ENCODE data around the gene JUNB. TPM values are rescaled to one million over a fixed set of nuclear protein-coding genes. Genes with fewer than 3 reads are reported as not detected.

The JUNB gene
- total RNA-seq, 1 experiment from 2014 or later, result 49.7 TPM

- Histone ChIP-seq H3K4me3 (ENCODE audit: low read depth in 2 of 2, low read length in 2 of 2) (no peak overlapping the region), H3K9me3 (ENCODE audit: control insufficient read depth, insufficient read depth, low read depth, low read length) (no peaks in the 10 kb centered on the region), H3K4me1 (ENCODE audit: control insufficient read depth, insufficient read depth, low read length) (no peaks in the 10 kb centered on the region), H3K27me3 (ENCODE audit: control insufficient read depth, insufficient read depth, low read length) (no peaks in the 10 kb centered on the region), H3K27ac (ENCODE audit: low read length) (no peak overlapping the region), H3K36me3 (ENCODE audit: control insufficient read depth, insufficient read depth, low read length) (no peaks in the 10 kb centered on the region)
- no peak; the same call in 1 of the 2 replicates for ATAC-seq
- in situ Hi-C loops (cut with HindIII; ENCODE audit: low pct_unique_long_range_greater_than_20kb, low sequenced_read_pairs) (no loop called here), intact Hi-C loops (cut with micrococcal nuclease; ENCODE audit: unreplicated experiment) (no loop called here)
- DNase-seq (ENCODE audit: low read depth, low spot score), result no peak
- POLR2A ChIA-PET, result interaction anchor here (0.7 kb wide), 1 partner anchor 336 kb away, joined by 6 read pairs; no protein-coding TSS in a partner anchor
- CTCF ChIA-PET, result no interaction called here
- TF ChIP-seq, protein P1, sequence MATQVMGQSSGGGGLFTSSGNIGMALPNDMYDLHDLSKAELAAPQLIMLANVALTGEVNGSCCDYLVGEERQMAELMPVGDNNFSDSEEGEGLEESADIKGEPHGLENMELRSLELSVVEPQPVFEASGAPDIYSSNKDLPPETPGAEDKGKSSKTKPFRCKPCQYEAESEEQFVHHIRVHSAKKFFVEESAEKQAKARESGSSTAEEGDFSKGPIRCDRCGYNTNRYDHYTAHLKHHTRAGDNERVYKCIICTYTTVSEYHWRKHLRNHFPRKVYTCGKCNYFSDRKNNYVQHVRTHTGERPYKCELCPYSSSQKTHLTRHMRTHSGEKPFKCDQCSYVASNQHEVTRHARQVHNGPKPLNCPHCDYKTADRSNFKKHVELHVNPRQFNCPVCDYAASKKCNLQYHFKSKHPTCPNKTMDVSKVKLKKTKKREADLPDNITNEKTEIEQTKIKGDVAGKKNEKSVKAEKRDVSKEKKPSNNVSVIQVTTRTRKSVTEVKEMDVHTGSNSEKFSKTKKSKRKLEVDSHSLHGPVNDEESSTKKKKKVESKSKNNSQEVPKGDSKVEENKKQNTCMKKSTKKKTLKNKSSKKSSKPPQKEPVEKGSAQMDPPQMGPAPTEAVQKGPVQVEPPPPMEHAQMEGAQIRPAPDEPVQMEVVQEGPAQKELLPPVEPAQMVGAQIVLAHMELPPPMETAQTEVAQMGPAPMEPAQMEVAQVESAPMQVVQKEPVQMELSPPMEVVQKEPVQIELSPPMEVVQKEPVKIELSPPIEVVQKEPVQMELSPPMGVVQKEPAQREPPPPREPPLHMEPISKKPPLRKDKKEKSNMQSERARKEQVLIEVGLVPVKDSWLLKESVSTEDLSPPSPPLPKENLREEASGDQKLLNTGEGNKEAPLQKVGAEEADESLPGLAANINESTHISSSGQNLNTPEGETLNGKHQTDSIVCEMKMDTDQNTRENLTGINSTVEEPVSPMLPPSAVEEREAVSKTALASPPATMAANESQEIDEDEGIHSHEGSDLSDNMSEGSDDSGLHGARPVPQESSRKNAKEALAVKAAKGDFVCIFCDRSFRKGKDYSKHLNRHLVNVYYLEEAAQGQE (IDR thresholded peaks at IDR 0.05; ENCODE audit: insufficient read depth in 1 of 2, low read depth in 2 of 2, low read length in 1 of 2), result no peak
- TF ChIP-seq POLR2AphosphoS5 (IDR thresholded peaks at IDR 0.05; ENCODE audit: low read depth, low read length) (no peak), SIN3A (IDR thresholded peaks at IDR 0.05; ENCODE audit: borderline replicate concordance, insufficient read depth, low read depth, low read length) (no peak), CTCF (IDR thresholded peaks at IDR 0.05) (no peak), TCF7L2 (IDR thresholded peaks at IDR 0.05; ENCODE audit: low read depth, low read length) (no peak)
- no TSS peak for BruUV-seq (replicated peaks)
Observed at GRCh38 chr19:12821761-12822160, 30.5 kb downstream of the JUNB start.

DNA sequence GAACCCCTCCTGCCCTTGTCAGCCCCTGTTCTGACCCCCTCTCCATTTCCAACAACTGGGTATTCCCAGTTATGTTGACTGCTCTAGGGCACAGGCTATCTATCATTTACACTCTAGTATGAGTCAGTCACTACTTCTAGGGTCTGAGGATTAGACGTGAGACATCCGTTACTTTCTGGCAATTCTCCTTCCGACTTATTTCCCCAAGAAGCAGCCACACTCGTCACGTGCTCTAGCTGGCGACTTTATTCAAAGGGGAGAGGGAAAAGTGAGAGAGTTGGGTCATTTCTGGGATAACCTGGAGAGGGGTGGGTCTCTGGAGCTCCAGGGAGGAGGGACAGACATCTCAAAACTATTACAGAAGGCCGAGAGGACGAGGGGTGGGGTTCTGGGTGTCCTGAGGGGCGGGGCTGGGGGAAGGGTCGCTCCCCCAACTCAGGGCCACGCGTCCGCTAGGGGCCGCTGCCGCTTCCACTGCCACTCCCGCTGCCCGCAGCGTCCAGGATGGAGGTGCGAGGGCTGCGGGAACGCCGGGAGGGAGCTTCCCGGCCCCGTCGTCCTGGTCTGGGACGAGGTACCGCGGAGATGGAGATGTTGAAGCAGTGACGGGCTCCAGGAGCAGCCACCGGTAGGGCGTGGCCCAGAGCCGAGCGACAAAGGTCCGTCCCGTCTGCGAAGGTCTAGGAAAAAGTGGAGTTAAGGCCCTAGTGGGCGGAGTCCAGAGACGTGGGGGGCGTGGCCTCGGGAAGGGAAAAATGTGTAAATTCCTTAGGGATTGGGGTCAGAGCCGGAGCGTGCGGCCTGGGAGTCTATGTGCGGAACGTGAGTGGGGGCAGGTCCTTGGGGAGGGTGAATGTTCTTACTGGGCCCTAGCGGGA, 34.2 kb downstream of the JUNB start:
- in situ Hi-C loops (cut with HindIII; ENCODE audit: low pct_unique_long_range_greater_than_20kb, low sequenced_read_pairs), result no loop called here
- no peak overlapping the region for H3K4me3 ChIP-seq (ENCODE audit: low read depth in 2 of 2, low read length in 2 of 2)
- no peak for ATAC-seq

More for the DNA sequence above, 34.2 kb downstream of the JUNB start:
- Histone ChIP-seq H3K4me1 (ENCODE audit: control insufficient read depth, insufficient read depth, low read length) (no peaks in the 10 kb centered on the region), H3K36me3 (ENCODE audit: control insufficient read depth, insufficient read depth, low read length) (no peaks in the 10 kb centered on the region), H3K9me3 (ENCODE audit: control insufficient read depth, insufficient read depth, low read depth, low read length) (no peaks in the 10 kb centered on the region), H3K27me3 (ENCODE audit: control insufficient read depth, insufficient read depth, low read length) (no peaks in the 10 kb centered on the region), H3K27ac (ENCODE audit: low read length) (no peak overlapping the region)
- DNase-seq (ENCODE audit: low read depth, low spot score), result no peak
- ChIA-PET POLR2A (no interaction called here), CTCF (interaction anchor here (0.5 to 0.7 kb wide), 2 partner anchors 50 to 165 kb away, joined by 4 to 10 read pairs; no protein-coding TSS in a partner anchor)
- intact Hi-C loops (cut with micrococcal nuclease; ENCODE audit: unreplicated experiment), result no loop called here
- TF ChIP-seq TCF7L2 (IDR thresholded peaks at IDR 0.05; ENCODE audit: low read depth, low read length), result no peak
- no peak for TF ChIP-seq SIN3A (IDR thresholded peaks at IDR 0.05; ENCODE audit: borderline replicate concordance, insufficient read depth, low read depth, low read length)
- TF ChIP-seq, protein P1 (IDR thresholded peaks at IDR 0.05; ENCODE audit: insufficient read depth in 1 of 2, low read depth in 2 of 2, low read length in 1 of 2), result no peak
- no peak for TF ChIP-seq POLR2AphosphoS5 (IDR thresholded peaks at IDR 0.05; ENCODE audit: low read depth, low read length)
- no peak; the same call in 1 of the 2 replicates for TF ChIP-seq CTCF (IDR thresholded peaks at IDR 0.05)
- no TSS peak for BruUV-seq (replicated peaks)
